MCF 10A (cell line): ENCODE results near the gene TMEM130. TPM values are rescaled to one million over a fixed set of nuclear protein-coding genes. Genes with fewer than 3 reads are reported as not detected.

ENCODE experiments used
- BruUV-seq: library from RNA; stranded (reverse); fragments of 400-500 nt; replicated peaks from 2 replicates; lab custom pipeline; 2021; lab: Mats Ljungman, UMichigan
- CTCF ChIA-PET: fragments of 300-600 bp; sonication (Branson Sonifier 250); formaldehyde crosslinking; extraction: SDS; loops from one replicate; lab custom pipeline; 2021; ENCODE audit warnings: antibody characterized with exemption, inconsistent platforms; lab: Yijun Ruan, JAX
- POLR2A ChIA-PET: fragments of 300-600, 350-650 bp; sonication (Branson Sonifier 250); formaldehyde crosslinking; extraction: SDS; loops from one replicate; lab custom pipeline; 2020; ENCODE audit warnings: antibody characterized with exemption, inconsistent platforms; lab: Yijun Ruan, JAX
- DNase-seq: peaks from one replicate; pipeline ENCODE4 v3.0.0-alpha.2; 2018; ENCODE audit not compliant: unreplicated experiment
- H3K27ac Mint-ChIP-seq: one replicate; pipeline ENCODE4 v1.8.0; 2022; ENCODE audit warnings: mild to moderate bottlenecking, low read depth, mixed read lengths; ENCODE audit not compliant: unreplicated experiment
- H3K27me3 Mint-ChIP-seq: one replicate; pipeline ENCODE4 v1.8.0; 2022; ENCODE audit warnings: mixed read lengths; ENCODE audit not compliant: insufficient read depth, unreplicated experiment
- H3K36me3 Mint-ChIP-seq: one replicate; pipeline ENCODE4 v1.8.0; 2022; ENCODE audit warnings: mild to moderate bottlenecking, moderate library complexity, mixed read lengths; ENCODE audit not compliant: insufficient read depth, unreplicated experiment
- H3K4me1 Mint-ChIP-seq: one replicate; pipeline ENCODE4 v1.8.0; 2022; ENCODE audit warnings: mixed read lengths; ENCODE audit not compliant: insufficient read depth, unreplicated experiment
- H3K4me3 Mint-ChIP-seq: one replicate; pipeline ENCODE4 v1.8.0; 2022; ENCODE audit warnings: mild to moderate bottlenecking, moderate library complexity, mixed read lengths; ENCODE audit not compliant: unreplicated experiment
- H3K9me3 Mint-ChIP-seq: one replicate; pipeline ENCODE4 v1.8.0; 2022; ENCODE audit warnings: mixed read lengths; ENCODE audit not compliant: unreplicated experiment
- intact Hi-C: fragments of 100-400 bp; cut with micrococcal nuclease; formaldehyde crosslinking; loops from 2 replicates; pipeline ENCODE4 v1.14.1; 2022
- total RNA-seq: library from RNA; stranded (reverse); gene quantifications from 2 replicates; pipeline ENCODE4 v1.2.3, GENCODE V29; 2022
- TF ChIP-seq, protein P1 (sequence below): fragments of 200-600 bp; IDR thresholded peaks from one replicate; pipeline ENCODE4 v1.8.0; 2022; ENCODE audit warnings: antibody characterized with exemption, mild to moderate bottlenecking; ENCODE audit not compliant: unreplicated experiment

The TMEM130 gene
- total RNA-seq, 1 experiment from 2014 or later: not detected

- Mint-ChIP-seq H3K9me3 (no peaks in the 10 kb centered on the region), H3K27ac (no peak overlapping the region), H3K27me3 (no peaks in the 10 kb centered on the region), H3K4me3 (no peak overlapping the region), H3K36me3 (peaks cover 96% of the 10 kb centered on the region), H3K4me1 (no peaks in the 10 kb centered on the region)
- POLR2A ChIA-PET: interaction anchor here (0.9 kb wide), 1 partner anchor 22 kb away, joined by 3 read pairs; no protein-coding TSS in a partner anchor
- CTCF ChIA-PET: no interaction called here
- TSS peak; percentile 4 for BruUV-seq
- TF ChIP-seq, protein P1, sequence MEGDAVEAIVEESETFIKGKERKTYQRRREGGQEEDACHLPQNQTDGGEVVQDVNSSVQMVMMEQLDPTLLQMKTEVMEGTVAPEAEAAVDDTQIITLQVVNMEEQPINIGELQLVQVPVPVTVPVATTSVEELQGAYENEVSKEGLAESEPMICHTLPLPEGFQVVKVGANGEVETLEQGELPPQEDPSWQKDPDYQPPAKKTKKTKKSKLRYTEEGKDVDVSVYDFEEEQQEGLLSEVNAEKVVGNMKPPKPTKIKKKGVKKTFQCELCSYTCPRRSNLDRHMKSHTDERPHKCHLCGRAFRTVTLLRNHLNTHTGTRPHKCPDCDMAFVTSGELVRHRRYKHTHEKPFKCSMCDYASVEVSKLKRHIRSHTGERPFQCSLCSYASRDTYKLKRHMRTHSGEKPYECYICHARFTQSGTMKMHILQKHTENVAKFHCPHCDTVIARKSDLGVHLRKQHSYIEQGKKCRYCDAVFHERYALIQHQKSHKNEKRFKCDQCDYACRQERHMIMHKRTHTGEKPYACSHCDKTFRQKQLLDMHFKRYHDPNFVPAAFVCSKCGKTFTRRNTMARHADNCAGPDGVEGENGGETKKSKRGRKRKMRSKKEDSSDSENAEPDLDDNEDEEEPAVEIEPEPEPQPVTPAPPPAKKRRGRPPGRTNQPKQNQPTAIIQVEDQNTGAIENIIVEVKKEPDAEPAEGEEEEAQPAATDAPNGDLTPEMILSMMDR: no peak
- intact Hi-C loops: no loop called here
- DNase-seq: no peak
These were observed 30.0 kb upstream of the TMEM130 start for GRCh38 chr7:98899816-98900215.

DNA sequence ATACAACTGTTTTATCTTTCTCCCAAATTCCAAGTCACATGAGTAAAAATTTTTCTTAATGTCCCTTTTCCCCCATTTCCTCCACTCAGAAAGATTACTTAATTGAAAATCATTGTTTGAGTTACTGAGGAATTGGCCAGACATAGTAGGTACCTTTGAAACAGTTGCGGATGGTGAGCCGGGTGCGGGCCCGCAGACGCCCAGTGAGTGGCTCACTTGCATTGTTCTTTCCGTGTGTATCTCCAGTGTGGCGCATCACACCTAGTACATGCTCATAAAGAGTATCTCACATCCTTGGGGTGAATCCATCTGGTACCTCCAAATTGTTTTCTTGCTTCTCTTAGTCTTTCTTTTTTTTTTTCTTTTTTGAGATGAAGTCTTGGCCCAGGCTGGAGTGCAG is 22.8 kb upstream of the TMEM130 start:
- CTCF ChIA-PET: no interaction called here
- H3K27ac Mint-ChIP-seq: no peak overlapping the region
- no peaks in the 10 kb centered on the region for H3K9me3 Mint-ChIP-seq
- H3K4me3 Mint-ChIP-seq: no peak overlapping the region
- H3K27me3 Mint-ChIP-seq: no peaks in the 10 kb centered on the region
- POLR2A ChIA-PET: interaction anchor here (0.7 kb wide), 1 partner anchor 531 kb away, joined by 4 read pairs; no protein-coding TSS in a partner anchor
- TF ChIP-seq, protein P1: no peak
- no TSS peak for BruUV-seq
- DNase-seq: no peak
- intact Hi-C loops: no loop called here
- H3K4me1 Mint-ChIP-seq: no peaks in the 10 kb centered on the region
- H3K36me3 Mint-ChIP-seq: peaks cover 85% of the 10 kb centered on the region

DNA sequence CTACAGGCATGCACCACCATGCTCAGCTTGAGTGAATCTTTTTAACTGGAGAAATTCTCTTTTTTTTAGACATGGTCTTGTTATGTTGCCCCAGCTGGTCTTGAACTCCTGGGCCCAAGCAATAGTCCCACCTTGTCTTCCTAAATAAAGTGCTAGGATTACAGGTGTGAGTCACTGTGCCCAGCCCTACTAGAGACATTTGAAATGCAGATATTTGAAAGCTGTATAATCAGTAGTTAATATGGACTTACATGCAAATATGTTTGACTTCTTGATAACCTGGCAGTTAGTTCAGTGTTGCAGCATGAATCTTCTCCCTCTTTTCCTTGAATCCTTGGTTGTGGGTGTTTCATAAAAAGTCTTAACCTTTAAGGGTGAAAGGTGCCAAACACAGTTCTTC is 17.2 kb upstream of the TMEM130 start:
- POLR2A ChIA-PET: interaction anchor here (0.9 kb wide), 1 partner anchor 9 kb away, joined by 4 read pairs; the partner anchor contains the start of gene TRRAP
- intact Hi-C loops: no loop called here
- DNase-seq: no peak
- Mint-ChIP-seq H3K36me3 (peaks cover 74% of the 10 kb centered on the region), H3K4me1 (no peaks in the 10 kb centered on the region), H3K27ac (no peak overlapping the region), H3K9me3 (no peaks in the 10 kb centered on the region), H3K27me3 (no peaks in the 10 kb centered on the region), H3K4me3 (no peak overlapping the region)
- BruUV-seq: no TSS peak
- TF ChIP-seq, protein P1: no peak
- CTCF ChIA-PET: interaction anchor here (1.0 kb wide), 1 partner anchor 8 kb away, joined by 3 read pairs; the partner anchor contains the start of gene TRRAP

- Mint-ChIP-seq H3K4me3 (no peak overlapping the region), H3K27ac (no peak overlapping the region), H3K36me3 (peaks cover 68% of the 10 kb centered on the region), H3K9me3 (no peaks in the 10 kb centered on the region), H3K27me3 (no peaks in the 10 kb centered on the region), H3K4me1 (no peaks in the 10 kb centered on the region)
- CTCF ChIA-PET: interaction anchor here (0.6 kb wide), 2 partner anchors 673 to 1730 kb away, joined by 4 read pairs; no protein-coding TSS in a partner anchor
- intact Hi-C loops: no loop called here
- TF ChIP-seq, protein P1: no peak
- no TSS peak for BruUV-seq
- POLR2A ChIA-PET: no interaction called here
- DNase-seq: no peak
These were observed 14.6 kb upstream of the TMEM130 start for GRCh38 chr7:98884416-98884815.
